Esophagus squamous epithelium (tissue), 4 donors: ENCODE data around the gene GCLC.

Experiments
- POLR2A ChIP-seq, 4 donors: fragments of 450-650 bp; IDR thresholded peaks; one replicate each; pipeline ENCODE4 v1.6.1; 2017; ENCODE audit warnings: antibody characterized with exemption in 4 of 4, mild to moderate bottlenecking in 4 of 4, moderate library complexity in 3 of 4
- TF ChIP-seq, protein P1 (sequence below), 6 experiments: fragments of 450-650 bp in 4 of 6; fragments of 200-600 bp in 2 of 6; sonication (generic) in 2 of 6; IDR thresholded peaks; one replicate each; pipeline ENCODE4 v1.5.1; 2016 to 2019; ENCODE audit warnings: antibody characterized with exemption in 6 of 6, mild to moderate bottlenecking in 4 of 6, moderate library complexity in 4 of 6

DNA sequence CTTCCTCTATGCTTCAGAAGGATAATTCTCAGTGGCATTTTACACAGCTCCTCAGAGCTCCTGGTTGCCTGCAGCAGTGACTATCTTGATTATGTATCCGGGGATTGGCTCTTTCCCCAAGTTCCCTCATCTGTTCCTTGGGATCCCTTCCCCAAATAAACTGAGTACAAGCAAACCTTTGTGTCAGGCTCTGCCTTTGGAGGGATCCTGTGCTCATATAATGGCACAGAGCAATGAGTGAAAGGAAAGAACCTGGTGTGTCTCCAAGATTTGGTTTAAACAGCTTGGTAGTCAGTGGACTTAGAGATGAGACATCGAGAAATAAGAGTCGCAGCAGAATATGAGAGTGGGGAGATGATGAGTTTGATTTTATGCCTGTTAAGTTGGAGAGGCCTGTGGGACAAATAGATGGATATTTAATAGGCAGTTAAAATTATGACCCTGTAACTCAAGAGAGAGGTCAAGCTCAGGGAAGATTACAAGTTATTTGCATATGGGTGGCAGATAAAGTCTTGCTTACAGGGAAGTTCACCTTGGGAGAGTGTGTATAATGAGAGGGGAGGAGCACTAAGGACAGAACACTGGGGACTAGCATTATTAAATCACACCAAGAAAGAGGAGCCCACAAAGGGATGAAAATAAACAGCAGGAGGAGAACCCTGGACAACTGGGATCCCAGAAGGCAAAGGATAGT lies 44.1 kb upstream of the GCLC start:
- TF ChIP-seq, protein P1, sequence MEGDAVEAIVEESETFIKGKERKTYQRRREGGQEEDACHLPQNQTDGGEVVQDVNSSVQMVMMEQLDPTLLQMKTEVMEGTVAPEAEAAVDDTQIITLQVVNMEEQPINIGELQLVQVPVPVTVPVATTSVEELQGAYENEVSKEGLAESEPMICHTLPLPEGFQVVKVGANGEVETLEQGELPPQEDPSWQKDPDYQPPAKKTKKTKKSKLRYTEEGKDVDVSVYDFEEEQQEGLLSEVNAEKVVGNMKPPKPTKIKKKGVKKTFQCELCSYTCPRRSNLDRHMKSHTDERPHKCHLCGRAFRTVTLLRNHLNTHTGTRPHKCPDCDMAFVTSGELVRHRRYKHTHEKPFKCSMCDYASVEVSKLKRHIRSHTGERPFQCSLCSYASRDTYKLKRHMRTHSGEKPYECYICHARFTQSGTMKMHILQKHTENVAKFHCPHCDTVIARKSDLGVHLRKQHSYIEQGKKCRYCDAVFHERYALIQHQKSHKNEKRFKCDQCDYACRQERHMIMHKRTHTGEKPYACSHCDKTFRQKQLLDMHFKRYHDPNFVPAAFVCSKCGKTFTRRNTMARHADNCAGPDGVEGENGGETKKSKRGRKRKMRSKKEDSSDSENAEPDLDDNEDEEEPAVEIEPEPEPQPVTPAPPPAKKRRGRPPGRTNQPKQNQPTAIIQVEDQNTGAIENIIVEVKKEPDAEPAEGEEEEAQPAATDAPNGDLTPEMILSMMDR (IDR thresholded peaks at IDR 0.05): no peak
- no peak for TF ChIP-seq POLR2A (IDR thresholded peaks at IDR 0.05)
